Type B pancreatic cell (in vitro differentiated cells): Measurements from ENCODE around the gene CAPN8. TPM values are rescaled to one million over a fixed set of nuclear protein-coding genes. Genes with fewer than 3 reads are reported as not detected.

Source experiments
- DNase-seq: peaks from one replicate; pipeline ENCODE4 v3.0.0; 2021; ENCODE audit warnings: mixed read lengths; ENCODE audit not compliant: unreplicated experiment; ENCODE audit errors: extremely low spot score
- H3K27ac Mint-ChIP-seq: 2 replicates; pipeline ENCODE4 v1.8.0; 2021; ENCODE audit warnings: mild to moderate bottlenecking, mixed read lengths
- H3K27me3 Mint-ChIP-seq: 2 replicates; pipeline ENCODE4 v1.8.0; 2021; ENCODE audit warnings: mixed read lengths
- H3K36me3 Mint-ChIP-seq: 2 replicates; pipeline ENCODE4 v1.8.0; 2021; ENCODE audit warnings: mixed read lengths
- H3K4me1 Mint-ChIP-seq: one replicate; pipeline ENCODE4 v1.8.0; 2021; ENCODE audit warnings: mixed read lengths; ENCODE audit not compliant: unreplicated experiment
- H3K4me3 Mint-ChIP-seq: 2 replicates; pipeline ENCODE4 v1.8.0; 2021; ENCODE audit warnings: mild to moderate bottlenecking, mixed read lengths
- H3K9me3 Mint-ChIP-seq: 2 replicates; pipeline ENCODE4 v1.8.0; 2021; ENCODE audit warnings: mixed read lengths
- total RNA-seq: library from RNA; stranded (reverse); gene quantifications from 2 replicates; pipeline ENCODE4 v1.2.1, GENCODE V29; 2021; ENCODE audit warnings: low replicate concordance
- TF ChIP-seq, protein P1 (sequence below): fragments of 200-600 bp; sonication (generic); conservative IDR thresholded peaks from 2 replicates; pipeline ENCODE4 v1.5.0; 2021; ENCODE audit warnings: antibody characterized with exemption, mild to moderate bottlenecking

CAPN8 gene
- total RNA-seq, 1 donor from 2014 or later, result 2.3 TPM

DNA sequence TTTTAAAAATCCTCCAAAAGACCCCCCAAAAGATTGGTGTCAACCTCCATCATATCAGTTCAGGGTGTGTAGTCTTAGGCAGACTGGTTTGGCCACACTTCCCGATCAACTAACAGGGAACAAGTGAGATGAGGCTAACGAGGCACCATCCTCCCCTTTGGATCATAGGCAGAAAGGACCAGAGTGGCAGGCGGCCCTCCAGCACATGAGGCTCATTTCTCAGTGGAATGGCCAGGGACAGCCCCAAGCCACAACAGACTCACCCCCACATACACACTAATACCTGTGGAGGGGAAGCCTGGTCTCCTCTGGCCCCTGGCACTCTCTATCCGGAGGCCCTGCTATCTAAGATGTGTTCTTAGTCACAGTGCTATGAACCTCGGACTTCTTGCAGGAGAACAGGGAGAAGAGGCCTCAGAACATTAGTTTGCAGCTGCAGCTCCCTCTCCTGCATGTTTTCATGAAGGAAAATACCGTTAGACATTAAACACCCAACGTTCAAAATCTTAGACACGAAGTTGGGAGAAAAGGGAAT is 29.6 kb upstream of the CAPN8 start:
- H3K27ac Mint-ChIP-seq, result no peak overlapping the region
- no peak for DNase-seq
- TF ChIP-seq, protein P1, sequence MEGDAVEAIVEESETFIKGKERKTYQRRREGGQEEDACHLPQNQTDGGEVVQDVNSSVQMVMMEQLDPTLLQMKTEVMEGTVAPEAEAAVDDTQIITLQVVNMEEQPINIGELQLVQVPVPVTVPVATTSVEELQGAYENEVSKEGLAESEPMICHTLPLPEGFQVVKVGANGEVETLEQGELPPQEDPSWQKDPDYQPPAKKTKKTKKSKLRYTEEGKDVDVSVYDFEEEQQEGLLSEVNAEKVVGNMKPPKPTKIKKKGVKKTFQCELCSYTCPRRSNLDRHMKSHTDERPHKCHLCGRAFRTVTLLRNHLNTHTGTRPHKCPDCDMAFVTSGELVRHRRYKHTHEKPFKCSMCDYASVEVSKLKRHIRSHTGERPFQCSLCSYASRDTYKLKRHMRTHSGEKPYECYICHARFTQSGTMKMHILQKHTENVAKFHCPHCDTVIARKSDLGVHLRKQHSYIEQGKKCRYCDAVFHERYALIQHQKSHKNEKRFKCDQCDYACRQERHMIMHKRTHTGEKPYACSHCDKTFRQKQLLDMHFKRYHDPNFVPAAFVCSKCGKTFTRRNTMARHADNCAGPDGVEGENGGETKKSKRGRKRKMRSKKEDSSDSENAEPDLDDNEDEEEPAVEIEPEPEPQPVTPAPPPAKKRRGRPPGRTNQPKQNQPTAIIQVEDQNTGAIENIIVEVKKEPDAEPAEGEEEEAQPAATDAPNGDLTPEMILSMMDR, result no peak
- H3K9me3 Mint-ChIP-seq, result no peaks in the 10 kb centered on the region
- no peaks in the 10 kb centered on the region for H3K27me3 Mint-ChIP-seq
- H3K36me3 Mint-ChIP-seq, result no peaks in the 10 kb centered on the region
- H3K4me3 Mint-ChIP-seq, result no peak overlapping the region
- H3K4me1 Mint-ChIP-seq, result peaks cover 9% of the 10 kb centered on the region

DNA sequence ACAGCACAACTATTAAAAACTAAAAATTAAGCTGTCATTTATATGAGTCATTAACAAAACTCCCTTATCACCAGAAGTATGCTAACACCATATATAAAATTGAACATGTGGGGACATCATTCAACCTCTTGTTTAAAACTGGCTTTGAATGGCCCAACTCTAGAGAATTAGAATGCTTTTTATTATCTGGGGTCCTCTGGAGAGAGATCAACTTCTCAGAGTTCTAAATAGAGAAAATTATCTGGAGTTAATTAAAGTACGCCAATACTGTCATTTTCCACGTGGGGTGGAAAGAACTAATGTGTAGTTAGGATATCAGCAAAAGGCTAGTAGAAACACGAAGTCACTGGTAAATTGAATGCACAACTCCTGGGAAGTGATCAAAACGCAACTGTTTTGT is 25.6 kb upstream of the CAPN8 start:
- no peak overlapping the region for H3K27ac Mint-ChIP-seq
- H3K4me1 Mint-ChIP-seq, result no peaks in the 10 kb centered on the region

DNA sequence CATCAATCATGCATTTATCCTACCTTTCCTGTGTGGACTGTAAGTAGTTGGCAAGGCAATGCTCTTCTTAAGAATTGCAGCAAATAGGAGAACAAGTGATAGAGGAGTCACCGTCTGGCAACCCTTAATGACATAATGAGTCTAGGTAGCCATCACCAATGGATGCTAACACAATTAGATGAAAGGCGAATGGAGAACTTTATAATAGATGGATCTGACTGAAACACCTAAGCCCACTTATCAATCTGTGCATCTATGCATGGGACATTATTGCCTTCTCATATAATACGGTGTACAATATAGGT is 18.9 kb upstream of the CAPN8 start:
- H3K27me3 Mint-ChIP-seq, result peaks cover 22% of the 10 kb centered on the region
- no peak for DNase-seq
- TF ChIP-seq, protein P1, result peak; percentile 34
- no peaks in the 10 kb centered on the region for H3K36me3 Mint-ChIP-seq
- no peak overlapping the region for H3K27ac Mint-ChIP-seq
- no peak overlapping the region for H3K4me3 Mint-ChIP-seq
- H3K4me1 Mint-ChIP-seq, result peaks cover 5% of the 10 kb centered on the region
- H3K9me3 Mint-ChIP-seq, result no peaks in the 10 kb centered on the region

More for the DNA sequence above, 25.6 kb upstream of the CAPN8 start:
- TF ChIP-seq, protein P1, result no peak
- H3K4me3 Mint-ChIP-seq, result no peak overlapping the region
- no peaks in the 10 kb centered on the region for H3K9me3 Mint-ChIP-seq
- no peak for DNase-seq
- no peaks in the 10 kb centered on the region for H3K36me3 Mint-ChIP-seq
- peaks cover 4% of the 10 kb centered on the region for H3K27me3 Mint-ChIP-seq

DNA sequence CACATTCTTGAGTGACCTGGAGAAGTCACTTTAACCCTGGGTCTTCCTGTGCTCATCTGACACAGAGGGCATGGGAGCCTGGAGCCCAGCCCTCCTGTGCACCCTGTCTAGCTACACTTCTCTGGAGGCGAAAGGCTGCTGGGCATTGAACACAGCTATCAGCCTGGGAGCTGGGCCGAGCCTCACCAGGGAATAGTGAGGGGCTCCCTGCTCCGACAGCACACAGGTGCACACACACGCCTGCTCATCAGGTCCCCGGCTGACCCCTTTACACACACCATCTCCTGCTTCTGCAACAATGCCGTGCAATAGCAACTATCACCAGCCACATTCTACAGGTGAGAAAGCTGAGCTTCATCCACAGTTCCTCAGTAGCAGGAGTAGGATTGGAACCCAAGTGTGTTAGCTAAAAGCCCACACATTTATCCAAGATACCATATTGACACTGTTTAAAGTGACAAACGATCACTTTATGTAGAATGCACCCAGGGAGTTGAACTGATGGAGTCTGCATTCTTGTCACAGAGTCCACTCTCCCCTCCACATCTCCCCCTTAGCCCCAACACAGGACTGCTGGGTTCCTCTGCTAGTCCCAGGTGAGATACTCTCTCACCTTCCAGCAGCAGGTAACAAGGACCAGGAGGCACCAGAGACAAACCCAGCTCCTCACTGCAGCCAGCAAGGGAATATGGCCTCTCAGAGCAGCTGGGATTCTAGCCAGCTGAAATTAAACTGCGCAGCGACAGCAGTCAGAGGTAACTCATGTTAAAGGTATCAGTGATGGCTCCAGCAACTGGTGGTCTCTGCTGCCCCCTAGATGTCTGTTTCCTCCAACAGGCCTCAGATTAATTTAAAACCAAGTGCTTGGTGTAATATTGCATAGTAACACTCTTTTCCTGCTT is 18.3 kb upstream of the CAPN8 start:
- peaks cover 5% of the 10 kb centered on the region for H3K4me1 Mint-ChIP-seq
- no peaks in the 10 kb centered on the region for H3K9me3 Mint-ChIP-seq
- TF ChIP-seq, protein P1, result peak; percentile 93
- peaks cover 22% of the 10 kb centered on the region for H3K27me3 Mint-ChIP-seq
- no peak overlapping the region for H3K27ac Mint-ChIP-seq
- DNase-seq, result no peak
- no peak overlapping the region for H3K4me3 Mint-ChIP-seq
- no peaks in the 10 kb centered on the region for H3K36me3 Mint-ChIP-seq

DNA sequence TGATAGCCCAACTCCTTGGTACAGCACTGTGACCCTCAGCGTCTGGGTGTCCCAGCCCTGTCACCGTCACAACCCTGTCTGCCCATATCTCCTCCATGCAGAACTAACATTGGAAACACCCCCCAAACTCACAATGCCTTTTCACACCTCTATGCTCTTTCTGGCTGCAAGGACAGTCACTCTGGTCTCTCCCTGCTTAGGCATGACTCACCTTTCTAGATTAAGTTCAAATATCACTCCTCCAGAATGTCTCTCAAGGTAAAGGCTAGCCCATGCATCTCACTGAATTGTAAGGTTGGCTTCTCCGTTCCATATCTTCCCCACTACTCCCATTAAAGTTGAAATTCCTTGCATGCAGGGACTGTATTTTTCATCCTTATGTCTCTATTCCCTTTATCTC is 17.0 kb upstream of the CAPN8 start:
- H3K4me3 Mint-ChIP-seq, result no peak overlapping the region
- H3K4me1 Mint-ChIP-seq, result peaks cover 5% of the 10 kb centered on the region
- DNase-seq, result no peak
- no peak overlapping the region for H3K27ac Mint-ChIP-seq
- H3K27me3 Mint-ChIP-seq, result peaks cover 22% of the 10 kb centered on the region
- H3K36me3 Mint-ChIP-seq, result no peaks in the 10 kb centered on the region
- H3K9me3 Mint-ChIP-seq, result no peaks in the 10 kb centered on the region
- TF ChIP-seq, protein P1, result no peak
